Fibroblast of skin of left quadriceps (primary cell): ENCODE data around the gene CCM2.

Source experiments
- DNase-seq, 2 experiments: peaks; one replicate each; pipeline ENCODE4 v3.0.0-alpha.2; 2013; ENCODE audit warnings: low read depth in 2 of 2

Gene CCM2

GRCh38 chr7:45065031-45065995 lies 65.3 kb downstream of the CCM2 start:
- DNase-seq = no peak

GRCh38 chr7:45066409-45066808 lies 66.4 kb downstream of the CCM2 start:
- DNase-seq = no peak

GRCh38 chr7:45067582-45067981 lies 67.6 kb downstream of the CCM2 start:
- DNase-seq = no peak

GRCh38 chr7:45068236-45069023 lies 68.4 kb downstream of the CCM2 start:
- DNase-seq = no peak

GRCh38 chr7:45069444-45070253 lies 69.6 kb downstream of the CCM2 start:
- DNase-seq = no peak

- no peak for DNase-seq
Observed at GRCh38 chr7:45070254-45070642, 70.2 kb downstream of the CCM2 start.

- DNase-seq = no peak
Observed at GRCh38 chr7:45071528-45071927, 71.5 kb downstream of the CCM2 start.

GRCh38 chr7:45072131-45073030 lies 72.4 kb downstream of the CCM2 start:
- no peak for DNase-seq

- no peak for DNase-seq
Observed at GRCh38 chr7:45073031-45073785, 73.2 kb downstream of the CCM2 start.

GRCh38 chr7:45073786-45074527 lies 74.0 kb downstream of the CCM2 start:
- no peak for DNase-seq

- no peak for DNase-seq
Observed at GRCh38 chr7:45074528-45075354, 74.7 kb downstream of the CCM2 start.

- DNase-seq = no peak
Observed at GRCh38 chr7:45075355-45075644, 75.3 kb downstream of the CCM2 start.

- DNase-seq = no peak
Observed at GRCh38 chr7:45075871-45076796, 76.1 kb downstream of the CCM2 start.

- DNase-seq = no peak
Observed at GRCh38 chr7:45076946-45077345, 76.9 kb downstream of the CCM2 start.

GRCh38 chr7:45077579-45077978 lies 77.6 kb downstream of the CCM2 start:
- no peak for DNase-seq

GRCh38 chr7:45078125-45078681 lies 78.2 kb downstream of the CCM2 start:
- no peak for DNase-seq

GRCh38 chr7:45080265-45080957 lies 80.4 kb downstream of the CCM2 start:
- no peak for DNase-seq
